ENCODE results near the gene MON2.

DNA sequence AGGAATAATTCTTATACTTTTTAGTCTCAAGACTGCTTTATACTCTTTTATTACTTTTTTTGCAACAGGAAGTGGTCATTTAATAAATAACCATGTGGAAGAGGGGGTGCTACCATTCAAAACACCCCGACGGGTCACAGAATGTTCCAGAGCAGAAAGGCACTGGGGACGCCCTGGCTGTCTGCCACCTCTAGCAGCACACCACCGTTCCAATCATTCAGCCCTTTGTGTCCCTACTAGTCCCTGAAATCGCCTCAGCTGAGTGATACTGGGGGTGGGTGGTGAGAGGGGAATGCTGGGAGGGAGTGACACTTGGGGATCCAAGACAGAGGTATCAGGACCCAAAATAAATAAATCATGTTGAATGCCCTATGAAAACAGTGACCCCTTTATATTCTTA lies 52.4 kb downstream of the MON2 start:
- TF ChIP-seq EZH2 (IDR thresholded peaks at IDR 0.05; ENCODE audit: low read depth) = no peak
- TF ChIP-seq, protein P1, sequence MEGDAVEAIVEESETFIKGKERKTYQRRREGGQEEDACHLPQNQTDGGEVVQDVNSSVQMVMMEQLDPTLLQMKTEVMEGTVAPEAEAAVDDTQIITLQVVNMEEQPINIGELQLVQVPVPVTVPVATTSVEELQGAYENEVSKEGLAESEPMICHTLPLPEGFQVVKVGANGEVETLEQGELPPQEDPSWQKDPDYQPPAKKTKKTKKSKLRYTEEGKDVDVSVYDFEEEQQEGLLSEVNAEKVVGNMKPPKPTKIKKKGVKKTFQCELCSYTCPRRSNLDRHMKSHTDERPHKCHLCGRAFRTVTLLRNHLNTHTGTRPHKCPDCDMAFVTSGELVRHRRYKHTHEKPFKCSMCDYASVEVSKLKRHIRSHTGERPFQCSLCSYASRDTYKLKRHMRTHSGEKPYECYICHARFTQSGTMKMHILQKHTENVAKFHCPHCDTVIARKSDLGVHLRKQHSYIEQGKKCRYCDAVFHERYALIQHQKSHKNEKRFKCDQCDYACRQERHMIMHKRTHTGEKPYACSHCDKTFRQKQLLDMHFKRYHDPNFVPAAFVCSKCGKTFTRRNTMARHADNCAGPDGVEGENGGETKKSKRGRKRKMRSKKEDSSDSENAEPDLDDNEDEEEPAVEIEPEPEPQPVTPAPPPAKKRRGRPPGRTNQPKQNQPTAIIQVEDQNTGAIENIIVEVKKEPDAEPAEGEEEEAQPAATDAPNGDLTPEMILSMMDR (conservative IDR thresholded peaks at IDR 0.05) = no peak
